HG03469 (cell line): Measurements from ENCODE around the gene MAGI1.
"Not testable (repeated sequence)": the region's sequence is repeated elsewhere in the genome, so short reads cannot be mapped to it uniquely, and the experiment has no call there.

ENCODE experiments used
- ATAC-seq: cut with Tn5 transposase; IDR thresholded peaks from one replicate; pipeline ENCODE4 v1.9.1; 2021; ENCODE audit warnings: mild to moderate bottlenecking, moderate library complexity, moderate number of reproducible peaks; ENCODE audit not compliant: unreplicated experiment

Gene MAGI1

DNA sequence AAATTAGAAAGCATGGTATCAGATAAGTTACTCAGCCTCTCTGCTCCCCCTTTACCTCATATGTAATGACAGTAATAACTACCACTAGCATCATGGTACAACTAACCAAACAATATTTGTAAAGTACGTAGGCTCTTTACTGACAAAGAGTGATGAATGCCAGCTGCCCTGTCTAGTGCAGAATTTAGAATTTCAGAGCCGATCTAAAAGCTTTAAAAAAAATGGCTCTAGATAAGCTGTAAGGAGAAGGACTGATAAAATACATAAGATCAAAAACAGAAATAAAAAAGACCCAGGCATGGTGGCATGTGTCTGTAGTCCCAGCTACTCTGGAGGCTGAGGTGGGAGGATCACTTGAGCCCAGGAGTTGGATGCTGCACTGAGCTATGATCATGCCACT lies 424.1 kb downstream of the MAGI1 start:
- ATAC-seq: no peak

DNA sequence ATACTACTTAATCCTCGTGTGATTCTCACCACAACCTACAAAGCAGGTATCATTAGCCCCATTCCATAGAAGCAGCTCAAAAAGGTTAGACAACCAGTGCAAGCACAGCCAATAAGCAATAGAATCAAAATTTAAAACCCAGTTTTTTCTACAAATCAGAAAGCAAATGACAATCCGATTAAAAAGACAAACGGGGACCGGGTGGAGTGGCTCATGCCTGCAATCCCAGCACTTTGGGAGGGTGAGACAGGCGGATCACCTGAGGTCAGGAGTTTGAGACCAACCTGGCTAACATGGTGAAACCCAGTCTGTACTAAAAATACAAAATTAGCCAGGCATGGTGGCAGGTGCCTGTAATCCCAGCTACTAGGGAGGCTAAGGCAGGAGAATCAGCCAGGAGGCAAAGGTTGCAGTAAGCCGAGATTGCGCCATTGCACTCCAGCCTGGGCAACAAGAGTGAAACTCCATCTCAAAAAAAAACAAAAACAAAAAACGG lies 430.7 kb downstream of the MAGI1 start:
- not testable (repeated sequence) for ATAC-seq

DNA sequence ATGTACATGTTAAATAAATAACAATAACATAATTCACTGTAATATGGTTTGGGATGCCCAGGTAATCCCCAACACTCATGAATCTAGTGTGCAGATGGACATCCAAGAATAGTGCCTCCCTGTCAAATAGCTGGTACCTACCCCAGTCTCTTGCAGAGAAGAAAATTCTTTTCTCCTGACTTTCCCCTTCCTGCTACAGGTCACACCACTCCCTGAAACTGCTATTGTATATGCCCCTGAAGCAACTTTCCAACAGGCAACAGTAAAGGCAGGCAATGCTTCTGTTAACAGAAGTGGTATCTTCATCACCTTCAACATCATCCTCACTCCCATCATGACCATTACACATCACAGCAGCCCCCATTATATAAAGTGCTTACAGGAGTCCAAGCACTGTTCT lies 431.6 kb downstream of the MAGI1 start:
- no peak for ATAC-seq

DNA sequence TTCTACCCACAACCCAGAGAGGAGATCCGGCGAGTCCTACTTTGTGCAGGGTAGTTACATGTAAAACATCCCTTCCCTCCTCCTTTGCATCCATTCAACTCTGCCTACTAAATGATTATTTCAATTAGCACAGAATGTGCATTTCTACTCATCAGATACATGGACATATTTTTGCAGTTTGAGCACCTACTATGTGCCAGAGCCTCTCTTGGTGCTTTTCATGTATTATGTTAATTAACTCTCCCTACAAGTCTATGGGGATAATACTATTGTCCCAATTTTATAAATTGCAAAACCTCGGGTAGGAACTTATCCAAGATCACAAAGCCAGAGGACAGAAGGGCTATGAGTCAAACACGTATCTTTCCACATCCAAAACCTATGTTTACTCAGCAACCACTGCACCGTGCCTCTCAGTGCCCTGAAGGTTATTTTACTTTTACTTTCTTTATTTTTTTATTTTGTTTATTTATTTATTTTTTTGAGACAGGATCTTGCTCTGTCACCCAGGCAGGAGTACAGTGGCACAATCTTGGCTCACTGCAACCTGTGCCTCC lies 432.8 kb downstream of the MAGI1 start:
- no peak for ATAC-seq

DNA sequence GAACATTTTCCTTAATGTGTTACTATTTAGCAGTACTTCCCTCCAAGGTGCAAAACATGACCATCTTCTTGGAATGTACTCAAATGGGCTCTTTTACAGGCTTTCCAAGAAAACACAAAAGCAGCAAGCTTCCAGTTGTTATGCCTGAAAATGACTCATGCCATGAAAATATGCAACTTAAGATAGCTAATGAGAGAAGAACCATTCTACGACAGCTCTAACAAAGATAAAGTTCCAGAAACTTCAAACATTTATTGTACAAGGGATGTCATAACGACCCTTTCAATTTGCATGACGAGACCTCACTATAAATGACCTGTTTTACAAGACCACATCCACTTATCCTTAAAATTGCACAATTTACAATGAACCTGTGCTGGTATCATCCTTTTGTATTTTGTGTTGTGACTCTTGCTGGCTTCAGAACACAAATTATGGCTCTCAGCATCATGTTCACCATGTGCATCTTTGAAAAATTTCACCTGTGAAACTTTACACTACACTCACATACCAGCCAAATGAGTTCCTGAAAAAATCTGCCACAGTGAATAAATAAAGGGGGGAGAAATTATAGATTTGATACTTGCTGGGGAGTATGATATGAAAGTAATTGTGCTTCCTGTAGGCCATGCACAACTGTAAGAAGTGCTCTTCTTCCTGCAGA lies 433.7 kb downstream of the MAGI1 start:
- no peak for ATAC-seq

DNA sequence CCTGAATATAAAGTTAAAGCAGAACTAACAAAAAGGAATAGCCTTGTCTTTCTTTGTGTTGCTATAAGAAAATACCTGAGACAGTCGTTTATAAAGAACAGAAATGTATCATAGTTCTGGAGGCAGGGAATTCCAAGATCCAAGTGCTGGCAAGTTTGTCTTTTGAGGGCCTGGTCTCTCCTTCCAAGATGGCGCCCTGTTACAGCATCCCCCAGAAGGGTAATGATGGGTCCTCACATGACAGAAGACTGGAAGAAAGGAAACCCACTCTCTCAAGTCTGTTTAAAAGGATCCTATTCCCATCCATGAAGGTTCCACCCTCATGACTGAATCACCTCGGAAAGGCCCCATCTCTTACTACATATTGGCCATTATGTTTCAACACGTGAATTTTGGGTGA lies 435.1 kb downstream of the MAGI1 start:
- ATAC-seq: no peak

DNA sequence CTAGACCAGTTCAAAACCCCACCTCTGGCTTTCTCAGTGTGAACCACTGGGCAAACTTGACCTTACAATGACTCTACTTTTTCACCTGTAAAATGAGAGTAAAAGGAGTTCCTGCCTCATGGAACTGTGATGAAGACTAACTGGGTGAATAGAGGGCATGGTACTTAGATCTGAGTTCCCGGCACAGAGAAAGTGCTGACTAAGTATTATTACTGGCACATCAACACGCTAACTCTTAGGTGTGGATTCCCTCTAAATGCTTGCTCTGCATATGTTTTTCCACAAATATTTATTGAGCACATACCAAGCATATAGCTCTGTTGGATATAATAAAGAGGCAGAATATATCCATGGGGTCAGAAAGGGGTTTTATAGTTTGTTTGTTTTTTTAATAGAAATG lies 437.8 kb downstream of the MAGI1 start:
- ATAC-seq: no peak

DNA sequence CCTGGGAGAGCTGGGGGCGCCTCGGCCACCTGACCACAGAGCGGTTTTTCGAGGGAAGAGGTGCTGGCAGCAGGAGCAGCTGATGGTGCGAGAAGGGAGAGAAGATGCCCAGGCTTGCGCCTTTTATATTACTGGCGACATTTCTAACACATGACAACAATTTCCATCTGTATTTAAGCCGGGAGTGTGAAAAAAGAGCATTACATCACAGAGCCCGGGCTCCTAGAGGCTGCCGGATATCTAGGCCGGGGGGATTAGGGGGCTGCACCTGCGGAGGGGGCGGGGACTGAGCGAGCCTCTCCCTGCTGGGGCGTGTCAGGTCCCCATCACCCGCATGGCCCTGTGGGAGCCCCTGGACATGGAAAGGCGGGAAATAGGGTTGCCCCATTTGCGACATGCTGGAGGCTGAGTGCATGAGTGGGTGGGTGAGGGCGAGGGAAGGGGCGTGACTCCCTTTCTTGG lies 440.7 kb downstream of the MAGI1 start:
- no peak for ATAC-seq

DNA sequence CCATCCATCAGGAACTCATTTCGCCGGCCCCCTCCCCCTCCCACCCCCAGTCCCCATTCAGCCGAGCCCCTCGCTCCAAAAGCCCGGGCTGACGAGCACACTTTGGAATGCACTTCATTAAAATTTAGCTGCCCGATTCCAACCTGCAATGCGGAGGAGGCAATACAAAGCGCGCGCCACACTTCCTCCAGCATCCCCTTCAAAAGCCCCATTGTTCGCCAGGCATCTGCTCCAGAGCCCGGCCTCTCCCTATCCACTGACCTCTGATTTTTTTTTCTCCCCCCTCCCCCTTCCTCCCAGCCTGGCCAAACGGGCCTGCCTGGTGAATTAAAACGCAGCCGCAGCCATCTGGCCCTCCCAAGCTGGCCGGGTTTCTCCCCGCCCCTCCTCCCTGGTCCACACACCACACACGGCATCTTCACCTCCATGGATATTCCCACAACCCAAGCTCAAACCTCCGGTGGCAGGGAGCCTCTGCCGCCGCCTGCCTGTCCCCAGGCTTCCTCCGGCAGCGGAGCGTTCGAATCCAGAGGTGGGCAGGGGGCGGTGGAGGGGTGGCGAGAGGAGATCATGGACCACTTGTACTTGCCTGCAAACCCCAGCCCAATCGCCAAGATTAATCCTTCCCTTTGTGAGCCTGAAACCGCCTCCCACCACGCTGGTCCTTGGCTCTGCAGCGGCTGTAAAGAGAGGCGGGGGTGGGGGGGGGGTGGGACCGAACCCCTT lies 441.3 kb downstream of the MAGI1 start:
- ATAC-seq: no peak

DNA sequence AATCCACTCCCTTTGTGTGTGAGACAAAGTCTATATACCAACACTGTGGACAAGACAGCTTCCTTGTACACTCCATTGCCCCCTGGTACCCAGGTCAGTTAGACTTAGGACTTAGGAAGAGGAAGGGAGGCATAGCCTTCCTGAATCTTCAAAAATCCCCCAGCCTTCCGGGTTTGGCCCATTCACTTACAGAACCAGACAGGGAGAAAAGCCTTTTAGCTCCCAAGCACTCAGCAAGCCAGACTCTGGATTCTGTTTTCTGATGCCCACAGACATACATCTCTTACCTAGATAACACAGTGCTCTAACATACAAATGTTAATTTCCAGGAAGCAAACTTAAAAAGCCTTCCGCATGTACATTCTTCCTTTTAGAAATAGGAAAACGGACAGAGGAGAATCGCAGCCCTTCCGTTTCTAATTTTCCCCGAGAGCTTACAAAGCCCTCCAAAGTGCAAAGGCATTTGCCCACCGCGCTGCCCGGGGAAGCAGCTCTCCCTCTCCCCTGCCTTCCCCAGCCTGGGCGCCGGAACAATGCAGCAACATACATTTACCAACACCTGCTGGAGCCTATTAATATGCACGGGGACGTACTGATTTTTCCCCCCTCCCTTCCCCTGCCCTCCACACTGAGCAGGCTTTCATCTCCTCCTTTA lies 442.0 kb downstream of the MAGI1 start:
- ATAC-seq: no peak

DNA sequence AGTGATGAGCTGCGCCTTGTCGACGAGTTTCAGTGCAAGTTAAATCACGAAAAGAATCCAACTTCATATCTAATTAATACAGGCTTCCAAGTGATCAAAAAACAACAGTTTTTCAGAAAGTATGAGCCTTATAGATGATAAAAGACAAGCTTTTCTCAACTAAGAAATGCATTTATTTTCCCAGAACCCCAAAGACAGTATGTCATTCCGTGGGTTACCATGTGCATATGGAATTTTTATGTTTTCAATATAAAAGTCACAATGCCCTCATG lies 442.8 kb downstream of the MAGI1 start:
- no peak for ATAC-seq

DNA sequence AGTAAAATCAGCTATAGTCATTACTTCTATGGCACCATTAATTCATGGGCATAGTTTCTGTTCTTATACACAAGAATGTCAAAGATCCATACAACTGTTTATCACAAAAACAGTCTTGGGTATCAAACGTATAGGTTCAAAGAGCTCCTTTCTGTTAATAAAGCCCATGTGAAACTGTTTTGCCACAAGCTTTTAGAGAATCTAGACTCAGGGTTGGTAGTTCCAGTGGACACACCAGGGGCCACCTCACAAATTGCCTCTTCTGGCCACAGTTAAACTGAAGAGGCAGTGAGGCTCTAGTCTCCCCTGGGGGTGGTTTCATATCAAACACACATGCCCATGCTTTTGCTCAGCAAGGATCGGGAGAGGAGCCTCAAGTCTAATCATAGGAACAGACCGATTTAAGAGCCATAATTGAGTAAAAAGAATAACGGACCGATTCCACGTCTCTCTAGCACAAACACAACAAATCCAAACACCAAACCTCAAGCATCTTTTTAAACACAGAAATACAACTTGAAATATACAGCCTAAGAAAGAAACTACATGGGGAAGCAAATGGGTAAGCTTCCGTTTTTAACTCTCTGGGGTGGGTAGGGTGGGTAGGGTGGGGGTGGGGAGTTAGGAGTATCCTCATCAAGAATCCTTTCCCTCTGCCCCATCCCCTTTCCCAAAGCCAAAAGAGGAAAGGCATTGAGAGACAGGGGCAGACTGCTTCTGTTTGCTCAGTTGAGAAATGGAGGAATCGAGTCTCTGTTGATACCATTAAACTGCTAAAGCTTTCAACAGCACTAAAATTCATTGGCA lies 443.3 kb downstream of the MAGI1 start:
- ATAC-seq: no peak

DNA sequence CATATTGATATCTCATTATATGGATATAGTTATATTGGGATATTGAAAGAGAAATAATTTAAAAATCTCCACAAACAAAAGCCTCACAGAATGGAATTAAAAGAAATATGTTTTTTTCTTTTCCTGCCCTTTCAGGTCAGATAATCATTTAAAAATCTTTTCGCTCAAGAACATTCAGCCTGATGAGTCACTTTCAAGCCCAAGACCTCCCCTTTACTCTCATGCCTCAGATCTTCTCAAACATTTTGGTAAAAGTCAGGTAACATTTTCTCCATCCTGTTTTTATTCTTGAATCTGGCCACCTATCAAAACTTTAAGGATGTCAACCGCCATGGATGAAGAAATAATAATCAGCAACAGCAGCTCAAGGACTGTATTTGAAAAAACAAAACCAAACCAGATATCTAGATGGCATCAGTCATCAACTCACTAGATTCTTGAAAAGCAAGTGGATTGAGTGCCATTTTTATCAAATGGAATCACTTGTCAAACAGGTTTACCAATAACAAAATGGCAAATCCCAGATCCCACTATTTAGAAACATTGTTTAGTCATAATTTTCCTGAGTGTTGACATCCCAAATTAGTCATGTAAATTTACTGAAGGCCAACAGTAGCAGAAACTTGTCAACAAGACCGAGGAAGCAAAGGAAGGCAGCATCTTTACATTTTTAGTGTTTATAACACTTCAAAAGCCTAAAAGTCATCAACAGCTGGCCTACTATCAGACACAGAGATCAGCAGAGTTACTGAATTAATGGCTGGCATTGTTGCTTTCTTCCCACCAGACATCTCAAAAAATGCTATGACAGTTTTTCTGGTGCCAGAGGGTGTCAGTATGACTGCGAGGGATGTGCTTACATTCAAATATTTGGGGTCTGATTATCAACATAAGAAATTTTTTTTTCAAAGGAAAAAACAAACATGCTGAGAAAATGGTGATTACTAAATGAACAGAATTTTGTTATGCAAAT lies 444.7 kb downstream of the MAGI1 start:
- no peak for ATAC-seq

DNA sequence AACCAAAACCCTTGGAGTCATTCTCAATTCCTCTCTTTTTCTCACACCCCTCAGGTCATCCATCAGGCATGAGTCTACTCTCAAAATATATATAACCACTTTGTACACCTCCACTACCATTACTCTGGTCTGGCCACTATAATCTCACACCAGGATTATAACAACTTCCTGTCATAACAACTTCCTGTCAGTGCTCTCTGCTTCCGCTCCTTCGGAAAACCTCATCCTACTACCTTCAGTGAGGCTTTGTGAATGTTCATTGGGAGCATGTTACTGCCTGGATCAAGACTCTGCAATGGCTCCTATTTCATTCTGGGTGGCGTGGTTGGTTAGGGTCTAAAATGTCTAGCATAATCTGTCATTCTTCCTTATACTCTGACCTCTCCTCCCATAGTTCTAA lies 447.4 kb downstream of the MAGI1 start:
- no peak for ATAC-seq

DNA sequence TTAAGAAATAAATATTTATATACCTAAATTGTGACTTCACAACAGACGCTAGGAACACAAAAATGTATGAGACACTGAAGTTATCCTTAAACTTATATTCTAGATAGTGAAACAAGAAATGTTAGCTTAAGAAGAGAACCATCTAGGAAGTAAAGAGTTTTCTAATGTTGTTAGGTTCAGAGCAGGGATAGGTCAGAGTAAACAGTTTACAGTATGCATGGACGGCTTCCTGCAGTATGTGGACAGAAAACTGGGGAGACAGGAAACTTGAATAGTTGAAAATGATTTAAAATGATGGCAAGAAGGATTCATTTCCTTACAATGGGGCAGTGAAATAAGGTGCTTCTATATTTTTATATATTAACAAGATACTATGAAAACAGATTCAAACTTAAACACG lies 449.8 kb downstream of the MAGI1 start:
- ATAC-seq: no peak

DNA sequence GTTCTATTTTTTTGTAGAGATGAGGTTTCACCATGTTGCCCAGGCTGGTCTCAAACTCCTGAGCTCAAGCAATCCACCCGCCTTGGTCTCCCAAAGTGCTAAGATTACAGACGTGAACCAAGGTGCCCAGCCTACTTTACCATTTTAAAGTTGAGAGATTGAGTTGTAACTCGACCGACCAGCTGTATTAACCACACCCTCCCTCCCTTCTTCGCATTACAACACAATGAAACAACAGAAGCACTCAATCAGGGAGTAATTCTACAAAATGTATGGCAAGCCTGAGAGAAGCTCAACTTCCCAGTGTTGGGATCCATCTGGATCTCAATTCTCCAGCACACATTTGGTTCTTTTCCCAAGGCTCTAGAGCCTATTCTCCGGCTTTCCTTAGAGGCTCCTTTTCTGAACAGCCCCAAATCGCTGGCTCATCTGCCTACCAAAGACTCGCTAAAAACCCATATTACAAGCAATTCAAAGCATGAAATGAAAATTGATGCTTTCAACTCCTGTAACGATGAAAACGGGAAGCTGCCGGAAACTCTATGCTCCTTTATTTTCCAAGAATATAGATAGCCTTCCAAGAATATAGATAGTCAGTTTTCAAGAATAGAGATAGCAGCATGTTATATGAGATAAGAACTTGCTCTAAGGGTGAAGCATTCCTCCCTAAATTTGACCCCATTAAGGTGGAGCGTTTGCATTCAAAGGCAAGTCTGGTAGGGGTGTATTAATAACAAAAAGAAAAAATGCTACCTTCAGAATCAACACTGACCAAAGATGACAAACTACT lies 450.9 kb downstream of the MAGI1 start:
- no peak for ATAC-seq

DNA sequence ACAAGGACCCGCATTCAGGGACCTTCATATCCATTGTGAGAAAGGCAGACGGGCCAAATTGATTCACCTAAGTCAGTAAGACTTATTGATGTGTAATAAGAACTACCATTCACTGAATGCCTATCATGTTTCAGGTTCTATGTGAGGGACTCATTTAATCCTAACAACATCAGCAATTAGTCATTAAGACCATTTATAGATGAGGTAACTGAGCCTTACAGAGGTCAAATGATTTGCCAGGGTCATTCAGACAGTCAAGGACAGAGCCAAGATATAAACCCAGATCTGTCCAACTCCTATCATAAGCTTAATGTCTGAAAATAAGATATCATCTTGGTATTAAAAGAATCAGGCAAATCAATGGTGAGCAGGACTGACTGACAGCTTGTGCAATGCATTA lies 453.8 kb downstream of the MAGI1 start:
- ATAC-seq: no peak

DNA sequence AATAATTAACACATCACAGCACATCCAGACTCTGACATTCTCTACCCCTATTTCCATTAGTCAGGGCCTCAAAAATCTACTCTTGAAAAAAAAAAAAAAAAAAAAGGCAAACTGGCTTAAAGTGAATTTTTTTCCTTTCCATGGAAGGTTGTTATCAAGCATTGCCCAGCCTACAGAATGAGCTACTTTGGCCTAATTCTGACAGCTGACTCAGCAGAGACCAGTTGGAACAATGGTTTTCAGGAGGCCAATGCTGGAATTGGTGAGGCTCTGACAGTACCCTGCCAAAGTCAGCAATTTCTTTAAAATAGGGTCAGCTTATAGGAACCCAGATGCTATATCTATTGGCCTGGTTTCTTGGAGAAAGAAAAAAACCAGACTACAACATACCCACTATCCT lies 454.7 kb downstream of the MAGI1 start:
- no peak for ATAC-seq

DNA sequence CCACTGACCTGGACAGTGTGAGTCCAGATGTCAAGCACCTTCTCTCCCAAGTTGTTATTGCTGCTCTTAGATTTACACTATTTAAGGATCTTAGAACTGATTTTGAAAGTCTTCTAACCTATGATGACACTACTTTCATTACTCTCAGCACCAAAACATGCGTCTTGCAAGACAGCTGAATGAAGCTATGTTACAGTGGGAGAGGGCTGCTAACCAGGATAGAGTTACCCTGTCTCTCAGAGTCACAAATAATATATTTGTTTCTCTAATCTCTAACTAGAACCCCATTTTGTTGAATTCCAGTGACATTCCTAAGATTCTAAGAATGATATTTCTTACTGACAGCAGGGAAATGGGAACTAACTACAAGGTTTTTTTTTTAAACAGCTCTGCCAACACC lies 455.5 kb downstream of the MAGI1 start:
- ATAC-seq: no peak
